ENCODE results near the gene MYO18B. TPM values are rescaled to one million over a fixed set of nuclear protein-coding genes. Genes with fewer than 3 reads are reported as not detected.

The MYO18B gene
- polyA plus RNA-seq, 6 donors from 2014 or later: not detected

DNA sequence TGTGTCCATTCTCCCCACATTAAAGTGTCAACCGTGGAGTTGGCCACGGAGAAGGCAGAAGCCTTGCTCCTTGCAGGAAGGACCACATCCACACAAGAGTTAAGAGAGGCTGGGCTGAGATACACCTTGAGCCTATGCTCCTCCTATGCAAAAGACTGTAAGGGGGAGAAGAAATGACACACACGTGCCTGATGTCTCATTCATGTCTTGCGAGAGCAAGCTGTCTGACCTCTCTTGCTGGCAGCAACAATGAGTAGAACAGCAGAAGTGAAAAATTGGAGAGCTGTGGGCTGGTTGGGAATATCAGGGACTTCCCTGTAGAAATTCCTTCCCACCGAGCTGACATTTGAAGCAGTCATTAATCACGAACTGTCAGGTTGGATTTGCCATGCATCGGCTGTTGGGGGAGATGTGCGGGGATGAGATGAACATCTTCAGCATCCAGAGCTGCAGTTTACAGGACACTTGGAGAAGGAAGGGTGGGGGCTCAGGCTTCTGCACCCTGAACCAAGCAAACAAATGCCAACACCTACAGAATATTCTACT is 139.3 kb downstream of the MYO18B start:
- DNase-seq: no peak
- Mint-ChIP-seq H3K36me3 (no peaks in the 10 kb centered on the region), H3K4me3 (no peak overlapping the region), H3K4me1 (no peaks in the 10 kb centered on the region), H3K9me3 (no peaks in the 10 kb centered on the region), H3K27me3 (peaks cover 29 to 35% (median 34%) of the 10 kb centered on the region in 3 donors), H3K27ac (no peak overlapping the region)
- ATAC-seq (ENCODE audit: low read depth in 2 of 2): no peak

DNA sequence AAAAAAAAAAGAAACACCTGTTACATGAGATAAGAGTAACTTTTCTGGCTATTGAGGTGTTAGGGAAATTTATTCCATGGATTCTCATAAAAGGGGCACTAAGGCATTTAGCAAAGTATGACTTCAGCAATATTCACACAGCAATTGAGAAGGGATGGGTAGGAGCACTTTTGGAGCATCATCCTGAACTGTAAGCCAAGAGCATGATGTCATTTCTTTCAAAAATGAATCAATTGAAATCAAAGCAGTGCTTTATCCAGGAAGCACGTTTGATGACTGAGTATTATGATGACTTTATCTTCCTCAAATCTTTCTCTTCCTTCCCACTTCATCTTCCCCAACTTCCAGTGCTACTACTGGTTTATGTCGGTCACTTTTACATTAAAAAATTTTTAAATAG is 140.4 kb downstream of the MYO18B start:
- Mint-ChIP-seq H3K9me3 (no peaks in the 10 kb centered on the region), H3K27ac (no peak overlapping the region), H3K27me3 (peaks cover 26 to 39% (median 37%) of the 10 kb centered on the region in 3 donors), H3K4me3 (no peak overlapping the region), H3K4me1 (no peaks in the 10 kb centered on the region), H3K36me3 (no peaks in the 10 kb centered on the region)
- ATAC-seq (ENCODE audit: low read depth in 2 of 2): no peak
- DNase-seq: no peak

DNA sequence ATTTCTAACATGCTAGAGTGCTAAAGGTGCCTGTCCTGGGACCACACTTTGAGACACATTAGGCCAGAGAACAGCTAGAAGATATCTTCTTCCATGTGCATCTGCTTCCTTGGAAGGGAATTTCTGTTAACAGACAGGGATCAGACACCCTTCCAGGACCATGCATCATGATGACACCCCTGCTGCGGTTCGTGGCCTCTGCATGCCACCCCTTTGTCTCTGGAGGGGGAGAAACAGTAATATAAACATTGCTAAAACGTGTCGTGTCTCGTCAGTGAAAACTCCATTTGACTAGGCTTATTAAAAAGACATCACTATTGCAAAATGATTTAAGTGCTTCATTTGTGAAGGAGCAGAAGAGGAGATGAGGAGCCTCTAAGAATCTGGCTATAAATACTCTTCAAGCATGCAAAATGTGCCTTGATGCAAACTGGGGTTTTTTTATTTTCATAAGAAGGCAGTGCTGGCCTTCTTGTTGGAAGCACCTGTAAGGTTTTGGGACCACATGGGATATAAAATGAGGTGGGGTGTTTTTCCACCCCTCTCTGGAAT is 141.6 kb downstream of the MYO18B start:
- ATAC-seq (ENCODE audit: low read depth in 2 of 2) (no peak), DNase-seq (no peak)
- Mint-ChIP-seq H3K36me3 (no peaks in the 10 kb centered on the region), H3K27ac (no peak overlapping the region), H3K9me3 (no peaks in the 10 kb centered on the region), H3K27me3 (peaks cover 21 to 41% (median 39%) of the 10 kb centered on the region in 3 donors), H3K4me1 (no peaks in the 10 kb centered on the region), H3K4me3 (no peak overlapping the region)

DNA sequence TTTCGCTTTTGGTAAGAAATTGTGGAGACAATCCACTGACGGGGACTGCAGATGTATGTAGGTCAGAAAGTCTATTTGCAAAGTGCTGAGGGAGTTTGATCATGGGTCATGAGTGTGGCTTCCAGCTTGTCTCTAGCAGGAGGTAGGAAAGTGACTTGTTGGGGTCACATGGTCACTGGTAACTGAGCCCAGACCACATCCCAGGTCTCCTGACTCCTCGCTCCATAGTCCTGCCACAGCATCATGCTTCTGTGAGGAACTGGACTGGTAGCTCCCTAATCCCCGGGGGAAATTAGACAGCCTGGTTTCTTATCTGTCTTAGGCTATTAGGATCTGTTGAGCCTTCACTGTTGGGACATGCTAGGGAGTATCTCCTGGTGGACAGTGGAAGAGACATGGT is 142.1 kb downstream of the MYO18B start:
- no peaks in the 10 kb centered on the region for H3K9me3 Mint-ChIP-seq
- H3K4me1 Mint-ChIP-seq: no peaks in the 10 kb centered on the region
- DNase-seq (no peak), ATAC-seq (ENCODE audit: low read depth in 2 of 2) (no peak)
- H3K4me3 Mint-ChIP-seq: no peak overlapping the region
- no peak overlapping the region for H3K27ac Mint-ChIP-seq
- H3K27me3 Mint-ChIP-seq: peaks cover 26 to 43% (median 41%) of the 10 kb centered on the region in 3 donors
- no peaks in the 10 kb centered on the region for H3K36me3 Mint-ChIP-seq

DNA sequence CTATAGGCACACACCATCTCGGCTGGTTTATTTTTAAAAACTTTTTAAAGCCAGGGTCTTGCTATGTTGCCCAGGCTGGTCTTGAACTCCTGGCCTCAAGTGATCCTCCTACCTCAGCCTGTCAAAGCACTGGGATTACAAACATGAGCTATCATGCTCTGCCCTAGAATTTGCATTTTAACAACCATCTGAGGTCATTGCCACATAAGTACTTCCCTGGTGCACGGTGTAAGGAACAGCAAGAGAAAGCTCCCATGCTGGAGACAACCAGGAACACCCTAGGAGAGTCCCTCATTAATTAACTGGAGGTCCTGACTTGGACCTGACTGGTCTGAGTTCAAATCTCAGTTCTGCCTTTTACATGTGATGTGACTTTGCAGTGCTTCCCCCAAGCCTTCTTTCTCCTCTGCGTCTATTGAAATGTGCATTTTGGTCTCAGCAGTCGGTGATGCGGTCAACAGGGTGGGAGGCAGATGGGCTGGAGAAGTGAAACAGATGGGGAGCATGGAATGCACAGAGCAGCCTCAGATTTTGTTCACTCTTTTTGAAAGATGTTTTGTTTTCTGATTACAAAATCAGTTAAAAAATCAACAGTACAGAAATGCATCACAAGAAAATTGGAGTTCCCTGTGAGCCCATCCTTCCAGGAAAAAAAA is 146.5 kb downstream of the MYO18B start:
- Mint-ChIP-seq H3K27ac (no peak overlapping the region), H3K36me3 (no peaks in the 10 kb centered on the region), H3K4me3 (no peak overlapping the region), H3K27me3 (peaks cover 28 to 36% (median 34%) of the 10 kb centered on the region in 3 donors), H3K4me1 (no peaks in the 10 kb centered on the region), H3K9me3 (no peaks in the 10 kb centered on the region)
- DNase-seq (no peak), ATAC-seq (ENCODE audit: low read depth in 2 of 2) (no peak)

DNA sequence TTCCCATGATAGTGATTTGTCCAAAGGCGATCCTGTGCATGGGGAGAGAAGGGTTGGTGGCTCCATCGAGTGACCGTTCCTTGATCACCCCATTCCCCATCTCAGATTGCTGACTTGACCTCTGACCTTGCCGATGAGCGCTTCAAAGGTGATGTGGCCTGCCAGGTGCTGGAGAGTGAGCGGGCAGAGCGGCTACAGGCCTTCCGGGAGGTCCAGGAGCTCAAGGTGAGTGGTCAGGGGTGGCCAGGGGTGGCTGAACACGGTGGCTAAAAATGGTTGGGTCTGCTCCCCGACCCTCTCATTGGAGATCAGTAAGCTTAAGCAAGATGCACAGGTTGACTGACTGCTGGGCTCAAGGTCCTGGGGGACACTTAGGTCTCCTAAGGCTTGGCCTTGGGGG is 148.7 kb downstream of the MYO18B start:
- H3K27ac Mint-ChIP-seq: no peak overlapping the region

DNA sequence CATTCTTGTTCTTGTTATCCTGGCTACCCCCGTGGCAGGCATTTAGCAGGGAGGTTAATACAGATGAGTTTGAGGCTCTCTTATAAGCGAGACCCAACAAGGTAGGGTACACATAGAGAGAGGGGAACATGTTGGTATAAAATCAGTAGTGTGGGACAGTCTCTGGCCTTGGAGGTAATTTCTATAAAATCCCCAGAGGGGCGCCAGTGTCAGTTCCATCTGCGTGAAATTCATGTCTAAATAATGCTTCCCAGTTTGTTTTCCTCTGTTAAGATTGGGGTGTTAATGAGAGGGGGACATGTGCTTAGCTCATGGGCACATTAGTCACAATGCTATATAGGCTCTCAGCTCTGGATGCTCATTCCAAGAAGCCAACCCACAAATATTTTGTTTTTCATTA is 150.7 kb downstream of the MYO18B start:
- Mint-ChIP-seq H3K9me3 (peaks cover 0 to 1% (median 0%) of the 10 kb centered on the region in 7 donors), H3K27me3 (peaks cover 26 to 57% (median 27%) of the 10 kb centered on the region in 3 donors), H3K4me3 (no peak overlapping the region), H3K36me3 (no peaks in the 10 kb centered on the region), H3K4me1 (no peaks in the 10 kb centered on the region), H3K27ac (no peak overlapping the region)
- DNase-seq (no peak), ATAC-seq (ENCODE audit: low read depth in 2 of 2) (no peak)

More for the DNA sequence above, 148.7 kb downstream of the MYO18B start:
- DNase-seq: no peak
- Mint-ChIP-seq H3K4me3 (no peak overlapping the region), H3K27me3 (peaks cover 22 to 42% (median 36%) of the 10 kb centered on the region in 3 donors), H3K4me1 (no peaks in the 10 kb centered on the region), H3K36me3 (no peaks in the 10 kb centered on the region), H3K9me3 (no peaks in the 10 kb centered on the region)
- ATAC-seq (ENCODE audit: low read depth in 2 of 2): no peak

DNA sequence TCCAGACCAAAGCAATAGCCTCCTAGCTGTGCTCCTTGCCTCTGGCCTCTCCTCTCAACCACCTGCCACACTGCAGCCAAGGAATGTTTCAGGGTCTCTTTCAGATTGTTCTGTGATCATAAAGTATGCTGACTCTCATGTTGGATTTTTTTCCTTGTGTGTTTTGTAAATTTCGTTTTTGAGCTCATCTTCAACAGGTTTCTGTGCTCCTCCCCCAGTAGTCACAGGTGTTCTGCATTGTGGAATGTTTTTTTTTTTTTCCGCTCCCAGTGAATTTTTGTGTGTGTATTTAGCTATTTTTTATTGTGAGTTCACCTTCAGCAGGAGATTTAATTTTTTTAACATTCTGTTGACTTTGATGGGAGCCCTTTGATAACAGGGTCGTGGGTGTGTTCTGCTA is 153.7 kb downstream of the MYO18B start:
- no peaks in the 10 kb centered on the region for H3K4me1 Mint-ChIP-seq
- no peak overlapping the region for H3K4me3 Mint-ChIP-seq
- peaks cover 12 to 40% (median 23%) of the 10 kb centered on the region in 3 donors for H3K27me3 Mint-ChIP-seq
- no peaks in the 10 kb centered on the region for H3K36me3 Mint-ChIP-seq
- DNase-seq: no peak
- peaks cover 0 to 1% (median 0%) of the 10 kb centered on the region in 7 donors for H3K9me3 Mint-ChIP-seq
- ATAC-seq (ENCODE audit: low read depth in 2 of 2): no peak
- H3K27ac Mint-ChIP-seq: no peak overlapping the region

DNA sequence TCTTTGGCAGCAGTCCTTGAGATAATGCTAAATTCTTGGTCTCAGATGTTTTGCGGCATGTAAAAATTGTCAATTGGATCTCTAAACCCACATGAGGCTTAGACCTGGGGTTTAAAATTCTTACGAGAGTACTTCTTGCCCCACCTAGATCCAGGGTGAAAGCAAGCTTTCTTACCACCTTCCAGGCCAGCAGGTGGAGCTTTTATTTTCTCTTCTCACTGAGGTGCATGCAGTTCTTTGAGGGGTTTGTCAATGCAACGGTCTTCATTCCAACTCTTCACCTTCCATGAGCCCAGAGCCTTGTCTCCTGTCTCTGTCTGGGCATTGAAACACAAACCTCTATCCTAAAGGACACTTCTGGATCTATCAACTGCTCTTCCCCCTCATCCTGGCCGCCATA is 154.1 kb downstream of the MYO18B start:
- Mint-ChIP-seq H3K27ac (no peak overlapping the region), H3K4me3 (no peak overlapping the region), H3K4me1 (no peaks in the 10 kb centered on the region), H3K9me3 (peaks cover 0 to 1% (median 0%) of the 10 kb centered on the region in 7 donors), H3K27me3 (peaks cover 8 to 36% (median 23%) of the 10 kb centered on the region in 3 donors), H3K36me3 (no peaks in the 10 kb centered on the region)
- DNase-seq (no peak), ATAC-seq (ENCODE audit: low read depth in 2 of 2) (no peak)

DNA sequence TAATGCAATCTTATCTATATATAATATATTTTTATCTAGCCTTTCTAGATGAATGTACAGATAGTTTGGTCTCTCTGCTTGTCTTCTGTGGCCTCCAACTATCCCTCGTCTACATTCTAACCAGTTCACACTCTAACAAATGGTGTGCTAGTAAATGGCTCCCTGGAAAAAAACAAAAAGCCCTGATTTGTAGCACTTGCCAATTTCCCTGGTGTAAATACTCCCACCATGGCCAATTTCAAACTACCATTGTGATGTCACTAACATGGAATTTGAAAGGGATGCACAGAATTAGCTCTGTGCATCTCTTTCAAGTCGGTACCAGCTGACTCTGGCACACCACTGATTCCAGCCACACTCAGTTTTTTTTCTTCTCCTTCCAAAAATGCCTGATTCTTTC is 154.6 kb downstream of the MYO18B start:
- Mint-ChIP-seq H3K4me3 (no peak overlapping the region), H3K4me1 (no peaks in the 10 kb centered on the region), H3K27ac (no peak overlapping the region), H3K27me3 (peaks cover 7 to 35% (median 26%) of the 10 kb centered on the region in 3 donors), H3K9me3 (peaks cover 0 to 1% (median 0%) of the 10 kb centered on the region in 7 donors), H3K36me3 (no peaks in the 10 kb centered on the region)
- no peak for ATAC-seq (ENCODE audit: low read depth in 2 of 2)
- no peak for DNase-seq

DNA sequence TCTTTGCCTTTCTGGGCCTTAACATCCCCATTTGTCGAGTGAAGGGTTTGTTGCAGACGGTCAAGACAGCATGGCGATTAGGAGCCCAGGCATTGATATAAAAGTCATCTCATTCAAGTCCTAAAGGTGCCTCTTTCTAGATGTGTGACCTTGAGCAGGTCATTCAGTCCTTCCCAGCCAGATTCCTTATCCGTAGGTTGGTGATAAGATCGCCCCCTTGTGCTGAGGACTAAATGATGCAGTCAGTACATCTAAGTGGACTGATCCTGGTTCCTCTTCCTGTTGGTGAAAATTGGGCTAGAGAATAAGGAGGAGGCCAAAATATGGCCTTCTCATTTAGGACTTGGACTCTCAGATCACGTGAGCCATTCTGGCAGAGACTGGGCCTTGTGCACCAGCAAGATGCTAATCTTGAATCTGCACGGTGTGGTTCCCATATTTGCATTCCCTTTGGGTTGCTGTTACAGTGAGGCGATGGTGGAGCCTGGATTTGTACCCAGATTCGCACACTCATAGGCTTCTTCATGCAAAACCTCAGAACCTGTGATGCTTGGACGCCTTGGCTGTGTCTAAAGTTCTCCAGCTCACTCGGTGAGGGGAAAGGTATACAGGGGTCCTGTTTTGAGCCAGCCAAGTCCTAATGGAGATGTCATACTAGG is 156.8 kb downstream of the MYO18B start:
- H3K4me1 Mint-ChIP-seq: no peaks in the 10 kb centered on the region
- H3K36me3 Mint-ChIP-seq: no peaks in the 10 kb centered on the region
- no peak for ATAC-seq (ENCODE audit: low read depth in 2 of 2)
- DNase-seq: no peak
- H3K27me3 Mint-ChIP-seq: peaks cover 13 to 42% (median 31%) of the 10 kb centered on the region in 3 donors
- no peak overlapping the region for H3K4me3 Mint-ChIP-seq
- H3K27ac Mint-ChIP-seq: no peak overlapping the region
- peaks cover 0 to 1% (median 0%) of the 10 kb centered on the region in 7 donors for H3K9me3 Mint-ChIP-seq

DNA sequence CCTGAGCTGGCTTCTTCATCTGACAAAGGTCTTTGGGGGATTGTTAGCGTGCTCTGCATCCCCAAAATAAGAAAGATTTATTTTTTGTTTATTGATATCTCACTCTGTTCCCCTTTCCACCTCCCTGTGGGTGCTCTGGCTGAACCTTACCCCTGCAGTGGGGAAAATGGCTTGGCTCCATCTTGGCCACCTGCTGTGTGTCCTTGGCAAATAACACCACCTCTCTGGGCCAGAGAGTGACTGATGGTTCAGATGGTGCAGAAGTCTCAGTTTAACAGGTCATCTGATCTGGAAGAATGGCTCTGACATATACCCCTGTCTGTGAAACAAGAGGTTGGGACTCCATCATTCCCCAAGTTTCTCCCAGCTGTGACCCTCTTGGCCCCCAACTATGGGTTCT is 157.6 kb downstream of the MYO18B start:
- peaks cover 16 to 39% (median 34%) of the 10 kb centered on the region in 3 donors for H3K27me3 Mint-ChIP-seq
- ATAC-seq (ENCODE audit: low read depth in 2 of 2) (no peak), DNase-seq (no peak)
- no peaks in the 10 kb centered on the region for H3K4me1 Mint-ChIP-seq
- H3K27ac Mint-ChIP-seq: no peak overlapping the region
- peaks cover 0 to 1% (median 0%) of the 10 kb centered on the region in 7 donors for H3K9me3 Mint-ChIP-seq
- H3K4me3 Mint-ChIP-seq: no peak overlapping the region
- H3K36me3 Mint-ChIP-seq: no peaks in the 10 kb centered on the region

DNA sequence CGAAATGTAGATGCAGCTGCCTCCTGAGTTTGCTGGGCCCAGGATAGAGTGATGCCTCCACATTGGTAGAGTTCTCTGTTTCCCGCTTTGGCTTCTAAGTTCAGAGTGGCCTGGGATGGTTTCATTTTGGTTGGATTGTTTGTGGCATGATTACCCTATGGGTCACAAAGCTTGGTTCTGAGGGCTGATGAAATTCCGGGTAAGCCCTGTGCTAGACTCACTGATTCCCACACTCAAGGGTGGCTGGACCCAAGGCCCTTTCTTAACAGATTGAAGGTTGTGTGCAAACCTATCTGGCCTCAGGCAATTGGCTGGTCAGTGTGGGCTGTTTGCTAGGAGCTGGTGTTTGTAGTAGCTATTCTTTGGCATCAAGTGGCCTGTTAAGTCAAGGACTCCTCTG is 158.4 kb downstream of the MYO18B start:
- no peak for DNase-seq
- Mint-ChIP-seq H3K27me3 (peaks cover 20 to 37% (median 31%) of the 10 kb centered on the region in 3 donors), H3K36me3 (no peaks in the 10 kb centered on the region), H3K9me3 (peaks cover 0 to 2% (median 0%) of the 10 kb centered on the region in 7 donors), H3K4me1 (no peaks in the 10 kb centered on the region), H3K27ac (no peak overlapping the region), H3K4me3 (no peak overlapping the region)
- no peak for ATAC-seq (ENCODE audit: low read depth in 2 of 2)

DNA sequence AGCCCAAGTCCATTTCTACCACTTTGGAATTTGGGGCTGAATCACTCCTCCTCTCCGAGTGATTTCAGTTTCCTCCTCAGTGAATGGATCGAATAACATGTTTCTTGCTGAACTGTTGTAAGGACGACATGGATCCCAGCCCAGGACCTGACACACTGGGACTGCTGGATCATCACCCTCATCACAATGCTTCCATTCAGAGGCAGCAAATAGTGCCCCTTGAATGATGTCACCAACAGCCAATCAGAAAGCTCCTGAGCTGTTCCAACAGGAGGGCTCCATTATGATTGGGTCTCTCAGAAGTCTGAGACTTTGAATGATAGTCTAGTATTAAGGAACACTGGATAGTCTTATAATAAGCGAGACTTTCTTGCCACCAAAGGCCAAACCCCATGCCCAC is 158.9 kb downstream of the MYO18B start:
- DNase-seq (no peak), ATAC-seq (ENCODE audit: low read depth in 2 of 2) (no peak)
- no peak overlapping the region for H3K4me3 Mint-ChIP-seq
- H3K9me3 Mint-ChIP-seq: peaks cover 0 to 2% (median 0%) of the 10 kb centered on the region in 7 donors
- H3K27ac Mint-ChIP-seq: no peak overlapping the region
- no peaks in the 10 kb centered on the region for H3K4me1 Mint-ChIP-seq
- peaks cover 22 to 33% (median 26%) of the 10 kb centered on the region in 3 donors for H3K27me3 Mint-ChIP-seq
- no peaks in the 10 kb centered on the region for H3K36me3 Mint-ChIP-seq
